CD8-positive, alpha-beta memory T cell (primary cell): ENCODE results near the gene LPIN1. TPM values are rescaled to one million over a fixed set of nuclear protein-coding genes. Genes with fewer than 3 reads are reported as not detected.
"Not testable (repeated sequence)": the region's sequence is repeated elsewhere in the genome, so short reads cannot be mapped to it uniquely, and the experiment has no call there.

Source experiments
- CTCF ChIA-PET: fragments of 350-600 bp; sonication (Branson Sonifier 250); formaldehyde crosslinking; loops from one replicate; lab custom pipeline; 2021; ENCODE audit warnings: antibody characterized with exemption; lab: Charles Lee
- POLR2A ChIA-PET: fragments of 350-600 bp; sonication (Branson Sonifier 250); formaldehyde crosslinking; loops from one replicate; lab custom pipeline; 2021; ENCODE audit warnings: antibody characterized with exemption; lab: Charles Lee
- DNase-seq, 5 donors: peaks; one replicate each; pipeline versions ENCODE4 v3.0.0 to v3.0.0-alpha.2; 2020 to 2022; ENCODE audit warnings: mixed read lengths in 1 of 5
- H3K27ac ChIP-seq: one replicate; pipeline ENCODE4 v1.7.0; 2013; ENCODE audit warnings: low read depth, mild to moderate bottlenecking, low read length, moderate library complexity
- H3K27me3 ChIP-seq: 2 replicates; pipeline ENCODE4 v1.7.0; 2013; ENCODE audit warnings: low read length, mild to moderate bottlenecking; ENCODE audit not compliant: insufficient read depth, poor library complexity, severe bottlenecking
- H3K36me3 ChIP-seq: 2 replicates; pipeline ENCODE4 v1.7.0; 2013; ENCODE audit warnings: mild to moderate bottlenecking, low read length, moderate library complexity; ENCODE audit not compliant: insufficient read depth
- H3K4me1 ChIP-seq: 2 replicates; pipeline ENCODE4 v1.7.0; 2013; ENCODE audit warnings: mild to moderate bottlenecking, low read length, moderate library complexity; ENCODE audit not compliant: insufficient read depth
- H3K4me3 ChIP-seq: 2 replicates; pipeline ENCODE4 v1.7.0; 2013; ENCODE audit warnings: mild to moderate bottlenecking, low read length
- H3K9me3 ChIP-seq: 2 replicates; pipeline ENCODE4 v1.7.0; 2013; ENCODE audit warnings: mild to moderate bottlenecking, low read length
- H3K27ac Mint-ChIP-seq, 8 donors: one replicate each; pipeline ENCODE4 v1.8.0; 2020 to 2021; ENCODE audit warnings: mixed read lengths in 8 of 8, mild to moderate bottlenecking in 6 of 8, inconsistent platforms in 3 of 8, moderate library complexity in 3 of 8
- H3K27me3 Mint-ChIP-seq, 2 donors: one replicate each; pipeline ENCODE4 v1.8.0; 2020 to 2021; ENCODE audit warnings: mixed read lengths in 2 of 2, mild to moderate bottlenecking in 1 of 2, moderate library complexity in 1 of 2
- H3K36me3 Mint-ChIP-seq, 3 donors: one replicate each; pipeline ENCODE4 v1.8.0; 2020 to 2021; ENCODE audit warnings: mixed read lengths in 3 of 3, inconsistent platforms in 1 of 3, mild to moderate bottlenecking in 1 of 3
- H3K4me1 Mint-ChIP-seq, 3 donors: one replicate each; pipeline ENCODE4 v1.8.0; 2020 to 2021; ENCODE audit warnings: mixed read lengths in 3 of 3, inconsistent platforms in 1 of 3, mild to moderate bottlenecking in 1 of 3
- H3K4me3 Mint-ChIP-seq, 7 donors: one replicate each; pipeline ENCODE4 v1.8.0; 2020 to 2021; ENCODE audit warnings: mixed read lengths in 7 of 7, mild to moderate bottlenecking in 6 of 7, moderate library complexity in 4 of 7, inconsistent platforms in 2 of 7
- H3K9me3 Mint-ChIP-seq, 5 donors: one replicate each; pipeline ENCODE4 v1.8.0; 2020 to 2022; ENCODE audit warnings: mixed read lengths in 5 of 5, mild to moderate bottlenecking in 3 of 5, moderate library complexity in 2 of 5, inconsistent platforms in 1 of 5
- polyA plus RNA-seq: library from polyadenylated mRNA; unstranded; fragments of 300-500 nt; fragmentation: Illumina TruSeq; gene quantifications from one replicate; pipeline ENCODE4 v1.2.3, GENCODE V29; 2021
- total RNA-seq, 2 experiments: library from RNA; stranded (reverse); gene quantifications; one replicate each; pipeline ENCODE4 v1.2.3, GENCODE V29; 2021

LPIN1 gene
- total and polyA plus RNA-seq, 3 experiments from 2014 or later, result 25.7 to 37.1 (median 34.8) TPM

GRCh38 chr2:11820650-11821049, 74.2 kb downstream of the LPIN1 start:
- no peaks in the 10 kb centered on the region for H3K4me1 ChIP-seq
- Mint-ChIP-seq H3K4me3 (no peak overlapping the region), H3K9me3 (no peaks in the 10 kb centered on the region), H3K27me3 (no peaks in the 10 kb centered on the region), H3K27ac (no peak overlapping the region), H3K36me3 (peaks cover 16 to 90% (median 37%) of the 10 kb centered on the region in 3 donors), H3K4me1 (no peaks in the 10 kb centered on the region)
- H3K27ac ChIP-seq, result no peak overlapping the region
- DNase-seq, result no peak
- peaks cover 55% of the 10 kb centered on the region for H3K36me3 ChIP-seq
- no peaks in the 10 kb centered on the region for H3K27me3 ChIP-seq
- POLR2A ChIA-PET, result no interaction called here
- H3K9me3 ChIP-seq, result no peaks in the 10 kb centered on the region
- H3K4me3 ChIP-seq, result no peak overlapping the region
- CTCF ChIA-PET, result interaction anchor here (1.3 kb wide), 1 partner anchor 8 kb away, joined by 3 read pairs; no protein-coding TSS in a partner anchor

- H3K27me3 Mint-ChIP-seq, result no peaks in the 10 kb centered on the region
These were observed 75.3 kb downstream of the LPIN1 start for GRCh38 chr2:11821705-11822104.

GRCh38 chr2:11822359-11822745, 75.9 kb downstream of the LPIN1 start:
- H3K4me3 Mint-ChIP-seq, H3K27me3 Mint-ChIP-seq, H3K9me3 Mint-ChIP-seq, POLR2A ChIA-PET, H3K27ac ChIP-seq, H3K27me3 ChIP-seq, H3K4me3 ChIP-seq, H3K4me1 Mint-ChIP-seq, CTCF ChIA-PET, H3K9me3 ChIP-seq, H3K4me1 ChIP-seq, H3K27ac Mint-ChIP-seq, DNase-seq: not testable (repeated sequence)
- H3K36me3 ChIP-seq, result peaks cover 47% of the 10 kb centered on the region
- peaks cover 3 to 91% (median 33%) of the 10 kb centered on the region in 3 donors for H3K36me3 Mint-ChIP-seq

More at GRCh38 chr2:11821705-11822104, 75.3 kb downstream of the LPIN1 start:
- Mint-ChIP-seq H3K9me3 (no peaks in the 10 kb centered on the region), H3K4me1 (no peaks in the 10 kb centered on the region), H3K36me3 (peaks cover 9 to 91% (median 33%) of the 10 kb centered on the region in 3 donors), H3K4me3 (no peak overlapping the region), H3K27ac (peak overlapping the region in 2 of 8 donors; percentile 50 to 69)
- Histone ChIP-seq H3K4me3 (no peak overlapping the region), H3K9me3 (no peaks in the 10 kb centered on the region), H3K4me1 (no peaks in the 10 kb centered on the region), H3K27me3 (no peaks in the 10 kb centered on the region), H3K27ac (no peak overlapping the region), H3K36me3 (peaks cover 47% of the 10 kb centered on the region)
- no peak for DNase-seq
- ChIA-PET CTCF (no interaction called here), POLR2A (no interaction called here)

- no peaks in the 10 kb centered on the region for H3K27me3 Mint-ChIP-seq
- no peak overlapping the region for H3K4me3 Mint-ChIP-seq
- H3K9me3 Mint-ChIP-seq, result no peaks in the 10 kb centered on the region
- H3K9me3 ChIP-seq, result no peaks in the 10 kb centered on the region
- POLR2A ChIA-PET, result no interaction called here
- no peak overlapping the region for H3K27ac ChIP-seq
- CTCF ChIA-PET, result no interaction called here
- H3K36me3 ChIP-seq, result peaks cover 47% of the 10 kb centered on the region
- no peak overlapping the region for H3K4me3 ChIP-seq
- no peak overlapping the region for H3K27ac Mint-ChIP-seq
- peaks cover 1 to 94% (median 33%) of the 10 kb centered on the region in 3 donors for H3K36me3 Mint-ChIP-seq
- H3K27me3 ChIP-seq, result no peaks in the 10 kb centered on the region
- peaks cover 2 to 7% (median 6%) of the 10 kb centered on the region in 3 donors for H3K4me1 Mint-ChIP-seq
- no peak for DNase-seq
- no peaks in the 10 kb centered on the region for H3K4me1 ChIP-seq
These were observed 76.5 kb downstream of the LPIN1 start for GRCh38 chr2:11822746-11823451.

GRCh38 chr2:11824901-11825828, 78.7 kb downstream of the LPIN1 start:
- Histone ChIP-seq H3K36me3 (peaks cover 30% of the 10 kb centered on the region), H3K4me3 (no peak overlapping the region), H3K4me1 (peaks cover 13% of the 10 kb centered on the region), H3K27ac (no peak overlapping the region), H3K9me3 (no peaks in the 10 kb centered on the region), H3K27me3 (no peaks in the 10 kb centered on the region)
- ChIA-PET CTCF (interaction anchor here (0.8 kb wide), 1 partner anchor 1182 kb away, joined by 3 read pairs; no protein-coding TSS in a partner anchor), POLR2A (no interaction called here)
- Mint-ChIP-seq H3K4me3 (no peak overlapping the region), H3K36me3 (peaks cover 0 to 79% (median 28%) of the 10 kb centered on the region in 3 donors), H3K27me3 (no peaks in the 10 kb centered on the region), H3K27ac (peak overlapping the region in 1 of 8 donors; percentile 32), H3K4me1 (peaks cover 12 to 23% (median 21%) of the 10 kb centered on the region in 3 donors), H3K9me3 (no peaks in the 10 kb centered on the region)
- no peak for DNase-seq

GRCh38 chr2:11827547-11827946, 81.1 kb downstream of the LPIN1 start:
- H3K4me1 Mint-ChIP-seq, result peaks cover 23 to 44% (median 35%) of the 10 kb centered on the region in 3 donors
- H3K4me3 Mint-ChIP-seq, result peak overlapping the region in 1 of 7 donors; percentile 23
- H3K4me1 ChIP-seq, result peaks cover 22% of the 10 kb centered on the region
- H3K36me3 ChIP-seq, result peaks cover 12% of the 10 kb centered on the region
- no peak overlapping the region for H3K4me3 ChIP-seq
- H3K27me3 Mint-ChIP-seq, result no peaks in the 10 kb centered on the region
- CTCF ChIA-PET, result interaction anchor here (0.6 to 4.2 kb wide), 3 partner anchors 42 to 1179 kb away, joined by 3 to 27 read pairs (median 3); no protein-coding TSS in a partner anchor
- no peak for DNase-seq
- peak overlapping the region in 2 of 8 donors; percentile 9 to 78 for H3K27ac Mint-ChIP-seq
- H3K27me3 ChIP-seq, result no peaks in the 10 kb centered on the region
- H3K36me3 Mint-ChIP-seq, result peaks cover 0 to 56% (median 25%) of the 10 kb centered on the region in 3 donors
- no peaks in the 10 kb centered on the region for H3K9me3 ChIP-seq
- H3K27ac ChIP-seq, result no peak overlapping the region
- POLR2A ChIA-PET, result interaction anchor here (0.9 kb wide), 1 partner anchor 1180 kb away, joined by 3 read pairs; no protein-coding TSS in a partner anchor
- H3K9me3 Mint-ChIP-seq, result no peaks in the 10 kb centered on the region

GRCh38 chr2:11828933-11829323, 82.5 kb downstream of the LPIN1 start:
- no peak for DNase-seq
- H3K36me3 Mint-ChIP-seq, result peaks cover under 1 to 43% (median 20%) of the 10 kb centered on the region in 3 donors
- CTCF ChIA-PET, result interaction anchor here (0.8 to 4.2 kb wide), 8 partner anchors 9 to 1203 kb away, joined by 3 to 27 read pairs (median 3); partner anchors contain the start of gene TRIB2
- H3K27me3 Mint-ChIP-seq, result no peaks in the 10 kb centered on the region
- peak overlapping the region in 2 of 7 donors; percentile 80 to 82 for H3K4me3 Mint-ChIP-seq
- no peaks in the 10 kb centered on the region for H3K9me3 ChIP-seq
- H3K27ac ChIP-seq, result no peak overlapping the region
- H3K9me3 Mint-ChIP-seq, result peaks cover 0 to 3% (median 0%) of the 10 kb centered on the region in 5 donors
- peaks cover 23 to 55% (median 45%) of the 10 kb centered on the region in 3 donors for H3K4me1 Mint-ChIP-seq
- no peaks in the 10 kb centered on the region for H3K27me3 ChIP-seq
- POLR2A ChIA-PET, result no interaction called here
- H3K4me1 ChIP-seq, result peaks cover 22% of the 10 kb centered on the region
- H3K4me3 ChIP-seq, result no peak overlapping the region
- no peak overlapping the region for H3K27ac Mint-ChIP-seq
- H3K36me3 ChIP-seq, result peaks cover 6% of the 10 kb centered on the region
